ENCODE results near the gene NEK7. TPM values are rescaled to one million over a fixed set of nuclear protein-coding genes. Genes with fewer than 3 reads are reported as not detected.
"Not testable (repeated sequence)": the region's sequence is repeated elsewhere in the genome, so short reads cannot be mapped to it uniquely, and the experiment has no call there.

NEK7 gene
- total RNA-seq, 3 donors from 2014 or later (not counting 1 experiment from before 2014, with no cell fraction given) = 34.1 to 57.5 (median 42.1) TPM

DNA sequence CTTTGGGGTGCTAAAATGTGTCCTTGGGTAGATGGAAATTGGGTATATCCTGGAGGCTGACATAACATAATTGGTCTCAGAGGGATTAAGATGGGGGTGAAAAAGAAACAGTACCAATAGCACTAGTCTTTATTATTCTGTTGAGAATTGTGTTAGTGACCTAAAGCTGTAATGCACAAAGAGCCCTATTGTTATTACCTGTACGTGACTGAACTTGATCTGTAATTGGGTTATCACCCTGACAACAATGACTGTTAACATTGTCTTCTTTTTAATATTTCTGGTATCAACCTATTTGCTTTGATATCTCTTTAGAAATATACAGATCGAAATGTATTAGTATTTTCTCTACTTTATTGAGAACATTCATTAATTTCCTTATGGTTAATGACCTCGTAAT lies 147.6 kb downstream of the NEK7 start:
- Mint-ChIP-seq H3K36me3 (no peaks in the 10 kb centered on the region), H3K9me3 (peaks cover 0 to 2% of the 10 kb centered on the region in 2 donors), H3K27ac (no peak overlapping the region), H3K4me3 (no peak overlapping the region), H3K27me3 (ENCODE audit: low read depth in 2 of 2) (no peaks in the 10 kb centered on the region), H3K4me1 (peaks cover 7 to 10% of the 10 kb centered on the region in 2 donors)
- H3K4me3 ChIP-seq (ENCODE audit: low read length) = no peak overlapping the region
- intact Hi-C loops (cut with micrococcal nuclease) = no loop called here
- ATAC-seq (no peak), DNase-seq (no peak)
- H3K27ac ChIP-seq (ENCODE audit: low read length) = no peak overlapping the region
- no peaks in the 10 kb centered on the region for H3K9me3 ChIP-seq (ENCODE audit: control insufficient read depth, insufficient read depth, low read length)
- peaks cover 2% of the 10 kb centered on the region for H3K36me3 ChIP-seq (ENCODE audit: control insufficient read depth, insufficient read depth, low read length)
- no peak for TF ChIP-seq CTCF (IDR thresholded peaks at IDR 0.05)
- WGBS (ENCODE audit: insufficient coverage) = 100% methylated on average over 1 of the region's 3 CpGs
- H3K27me3 ChIP-seq (ENCODE audit: control insufficient read depth, insufficient read depth, low read length) = no peaks in the 10 kb centered on the region
- H3K4me1 ChIP-seq (ENCODE audit: control insufficient read depth, insufficient read depth, low read length) = no peaks in the 10 kb centered on the region

GRCh38 chr1:198314817-198315216 lies 158.0 kb downstream of the NEK7 start:
- H3K9me3 ChIP-seq (ENCODE audit: control insufficient read depth, insufficient read depth, low read length); H3K36me3 ChIP-seq (ENCODE audit: control insufficient read depth, insufficient read depth, low read length); H3K4me1 ChIP-seq (ENCODE audit: control insufficient read depth, insufficient read depth, low read length); H3K27me3 ChIP-seq (ENCODE audit: control insufficient read depth, insufficient read depth, low read length); H3K9me3 Mint-ChIP-seq; ATAC-seq; H3K27me3 Mint-ChIP-seq (ENCODE audit: low read depth in 2 of 2); H3K27ac ChIP-seq (ENCODE audit: low read length); intact Hi-C loops (cut with micrococcal nuclease); H3K36me3 Mint-ChIP-seq; H3K4me3 ChIP-seq (ENCODE audit: low read length); H3K27ac Mint-ChIP-seq; H3K4me3 Mint-ChIP-seq; DNase-seq: not testable (repeated sequence)
- H3K4me1 Mint-ChIP-seq = peaks cover 28 to 37% of the 10 kb centered on the region in 2 donors
- WGBS (ENCODE audit: insufficient coverage) = 98% methylated on average over 15 of the region's 15 CpGs

GRCh38 chr1:198315331-198315730 lies 158.5 kb downstream of the NEK7 start:
- H3K4me3 Mint-ChIP-seq; H3K4me3 ChIP-seq (ENCODE audit: low read length); H3K9me3 Mint-ChIP-seq; DNase-seq; H3K27me3 ChIP-seq (ENCODE audit: control insufficient read depth, insufficient read depth, low read length); ATAC-seq; H3K27me3 Mint-ChIP-seq (ENCODE audit: low read depth in 2 of 2); H3K9me3 ChIP-seq (ENCODE audit: control insufficient read depth, insufficient read depth, low read length); H3K36me3 ChIP-seq (ENCODE audit: control insufficient read depth, insufficient read depth, low read length); H3K27ac ChIP-seq (ENCODE audit: low read length); intact Hi-C loops (cut with micrococcal nuclease); H3K36me3 Mint-ChIP-seq; H3K4me1 ChIP-seq (ENCODE audit: control insufficient read depth, insufficient read depth, low read length): not testable (repeated sequence)
- WGBS (ENCODE audit: insufficient coverage) = 98% methylated on average over 3 of the region's 8 CpGs
- peak overlapping the region in 1 of 2 donors; percentile 41 for H3K27ac Mint-ChIP-seq
- H3K4me1 Mint-ChIP-seq = peaks cover 28 to 37% of the 10 kb centered on the region in 2 donors

- Mint-ChIP-seq H3K27ac (no peak overlapping the region), H3K4me1 (peaks cover 33 to 37% of the 10 kb centered on the region in 2 donors), H3K36me3 (no peaks in the 10 kb centered on the region), H3K27me3 (ENCODE audit: low read depth in 2 of 2) (no peaks in the 10 kb centered on the region), H3K4me3 (no peak overlapping the region), H3K9me3 (no peaks in the 10 kb centered on the region)
- Histone ChIP-seq H3K27ac (ENCODE audit: low read length) (no peak overlapping the region), H3K27me3 (ENCODE audit: control insufficient read depth, insufficient read depth, low read length) (no peaks in the 10 kb centered on the region), H3K9me3 (ENCODE audit: control insufficient read depth, insufficient read depth, low read length) (no peaks in the 10 kb centered on the region), H3K36me3 (ENCODE audit: control insufficient read depth, insufficient read depth, low read length) (peaks cover 5% of the 10 kb centered on the region), H3K4me1 (ENCODE audit: control insufficient read depth, insufficient read depth, low read length) (no peaks in the 10 kb centered on the region), H3K4me3 (ENCODE audit: low read length) (no peak overlapping the region)
- TF ChIP-seq CTCF (IDR thresholded peaks at IDR 0.05) = no peak
- ATAC-seq (no peak), DNase-seq (no peak)
- WGBS (ENCODE audit: insufficient coverage) = 83% methylated on average over 1 of the region's 4 CpGs
- intact Hi-C loops (cut with micrococcal nuclease) = no loop called here
Measured at GRCh38 chr1:198316546-198317100, 159.8 kb downstream of the NEK7 start.

Measured in natural killer cell (primary cell).